Measurements from ENCODE around the gene TRPM8. TPM values are rescaled to one million over a fixed set of nuclear protein-coding genes. Genes with fewer than 3 reads are reported as not detected.

Gene TRPM8
- total and polyA plus RNA-seq, 2 of the 8 experiments (the other 6 are each of a cell fraction or from before 2014, with no cell fraction given), result 0.18 to 0.54 TPM

DNA sequence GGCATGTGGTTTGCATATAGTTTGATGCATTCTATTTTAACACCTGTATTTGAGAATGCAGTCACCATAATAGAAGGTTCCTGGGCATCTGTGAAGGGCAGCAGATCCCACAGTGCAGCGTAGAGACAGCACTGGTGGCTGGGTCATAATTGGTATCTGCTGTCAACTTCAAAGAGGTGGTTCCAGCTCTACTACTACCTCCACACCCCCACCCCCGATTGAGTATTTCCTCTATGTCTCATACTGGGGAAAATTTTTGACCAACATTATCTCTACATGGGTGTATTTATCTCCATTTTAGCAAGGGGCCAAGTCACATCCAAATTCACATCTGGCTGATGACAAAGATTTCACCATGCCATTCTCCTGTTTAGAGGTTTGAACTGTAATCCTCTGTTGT, 43.0 kb downstream of the TRPM8 start:
- Histone ChIP-seq H3K9me3 (ENCODE audit: insufficient read depth in 2 of 2, low read depth in 1 of 2, low read length in 1 of 2) (no peaks in the 10 kb centered on the region), H3K79me1 (ENCODE audit: low read depth, low read length) (no peaks in the 10 kb centered on the region), H2AFZ (ENCODE audit: low read length) (no peak overlapping the region), H3K56ac (replicated peaks; ENCODE audit: insufficient read length, low read depth, low read length) (no peak overlapping the region), H3K4ac (replicated peaks; ENCODE audit: insufficient read length, low read depth, low read length) (no peak overlapping the region), H3K4me2 (ENCODE audit: insufficient read depth in 1 of 2, low read depth in 2 of 2, low read length in 2 of 2) (no peak overlapping the region), H2BK5ac (ENCODE audit: low read depth, low read length) (no peak overlapping the region), H3K36me3 (ENCODE audit: control insufficient read depth in 2 of 4, insufficient read depth in 4 of 4, low read length in 3 of 4) (no peaks in the 10 kb centered on the region), H2BK15ac (ENCODE audit: low read length) (no peak overlapping the region), H3K27me3 (replicated peaks in 1 of 4; ENCODE audit: control insufficient read depth in 3 of 4, extremely low read depth in 1 of 4, insufficient read depth in 3 of 4, low read length in 3 of 4) (no peaks in the 10 kb centered on the region), H3K79me2 (ENCODE audit: control insufficient read depth in 1 of 2, insufficient read depth in 2 of 2, low read length in 2 of 2) (no peaks in the 10 kb centered on the region), H3K14ac (ENCODE audit: insufficient read length) (no peak overlapping the region), H2BK12ac (ENCODE audit: low read depth, low read length) (no peak overlapping the region), H4K8ac (ENCODE audit: extremely low read depth, insufficient read depth, low read length) (no peak overlapping the region), H2BK20ac (ENCODE audit: low read length) (no peak overlapping the region), H4K91ac (replicated peaks; ENCODE audit: insufficient read length, low read length) (no peak overlapping the region), H3K18ac (ENCODE audit: extremely low read depth, low read length) (no peak overlapping the region), H3K27ac (ENCODE audit: low read depth, low read length) (no peak overlapping the region), H3K23ac (ENCODE audit: insufficient read length) (no peak overlapping the region), H2AK5ac (ENCODE audit: low read depth, low read length) (no peak overlapping the region), H3K4me1 (replicated peaks in 1 of 4; ENCODE audit: control insufficient read depth in 3 of 4, insufficient read depth in 4 of 4, low read length in 3 of 4) (no peaks in the 10 kb centered on the region), H4K5ac (ENCODE audit: insufficient read length, low read depth, low read length) (no peak overlapping the region), H3K9ac (replicated peaks in 1 of 4; ENCODE audit: extremely low read depth in 1 of 4, low read depth in 3 of 4, low read length in 3 of 4) (no peak overlapping the region), H2BK120ac (replicated peaks; ENCODE audit: low read depth, low read length) (no peak overlapping the region), H4K20me1 (replicated peaks in 1 of 2; ENCODE audit: control insufficient read depth in 1 of 2, insufficient read depth in 2 of 2, low read length in 2 of 2) (no peaks in the 10 kb centered on the region), H3K4me3 (ENCODE audit: extremely low read depth in 1 of 4, insufficient read depth in 2 of 4, low read depth in 3 of 4, low read length in 4 of 4) (no peak overlapping the region), H3K23me2 (ENCODE audit: low read depth, low read length) (no peaks in the 10 kb centered on the region)
- DNase-seq (ENCODE audit: low read depth in 1 of 2, low spot score in 2 of 2), result no peak
- 83% methylated on average over 2 of the region's 2 CpGs; no CpG with 5 or more reads in 1 of the 2 experiments for WGBS, 2 experiments (ENCODE audit: extremely low coverage in 1 of 2, insufficient coverage in 1 of 2, insufficient read length in 1 of 2, insufficient replicate concordance in 2 of 2, low coverage in 1 of 2, low lambda C conversion rate in 2 of 2, missing lambda C conversion rate in 1 of 2)
- no peak for FAIRE-seq
- POLR2A ChIA-PET (ENCODE audit: partially characterized antibody), result no interaction called here
- CTCF ChIA-PET (ENCODE audit: partially characterized antibody), result no interaction called here
- TF ChIP-seq TBP (IDR thresholded peaks at IDR 0.05; ENCODE audit: low read depth, low read length), result no peak
- TF ChIP-seq MAFK (IDR thresholded peaks at IDR 0.05; ENCODE audit: low read depth, low read length), result no peak
- TF ChIP-seq PHF8 (conservative IDR thresholded peaks at IDR 0.05; ENCODE audit: low read depth, low read length), result no peak
- no peak for TF ChIP-seq SIRT6 (IDR thresholded peaks at IDR 0.05; ENCODE audit: low read length)
- TF ChIP-seq KDM4A (IDR thresholded peaks at IDR 0.05; ENCODE audit: low read depth, low read length, severe bottlenecking), result no peak
- TF ChIP-seq BRCA1 (IDR thresholded peaks at IDR 0.05; ENCODE audit: low read depth, low read length), result no peak
- TF ChIP-seq ZNF274 (IDR thresholded peaks at IDR 0.05; ENCODE audit: borderline replicate concordance, extremely low read depth, low read length), result no peak
- TF ChIP-seq CTBP2 (IDR thresholded peaks at IDR 0.05; ENCODE audit: borderline replicate concordance, insufficient read depth, insufficient read length, low read length), result no peak
- no peak for TF ChIP-seq TAF1 (IDR thresholded peaks at IDR 0.05; ENCODE audit: low read depth, low read length)
- TF ChIP-seq, protein P1, sequence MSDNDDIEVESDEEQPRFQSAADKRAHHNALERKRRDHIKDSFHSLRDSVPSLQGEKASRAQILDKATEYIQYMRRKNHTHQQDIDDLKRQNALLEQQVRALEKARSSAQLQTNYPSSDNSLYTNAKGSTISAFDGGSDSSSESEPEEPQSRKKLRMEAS (IDR thresholded peaks at IDR 0.05), result no peak
- TF ChIP-seq CHD1 (IDR thresholded peaks at IDR 0.05; ENCODE audit: low read depth, low read length), result no peak
- no peak for TF ChIP-seq JUN (IDR thresholded peaks at IDR 0.05; ENCODE audit: low read depth, low read length)
- TF ChIP-seq ASH2L (IDR thresholded peaks at IDR 0.05; ENCODE audit: low read length), result no peak
- TF ChIP-seq RNF2 (IDR thresholded peaks at IDR 0.05; ENCODE audit: borderline replicate concordance, low read depth, low read length, missing control alignments, poor library complexity, severe bottlenecking), result no peak
